HCT116 (cell line): ENCODE data around the gene BAHCC1.

Source experiments
- EZH2 ChIP-seq: fragments of 200-600 bp; sonication (generic); IDR thresholded peaks from 2 replicates; pipeline ENCODE4 v1.6.1; 2017; ENCODE audit warnings: antibody characterized with exemption, mixed run types
- EZH2phosphoT487 ChIP-seq: fragments of 200-600 bp; IDR thresholded peaks from 2 replicates; pipeline ENCODE4 v1.6.1; 2018; ENCODE audit warnings: antibody characterized with exemption, borderline replicate concordance
- POLR2A ChIP-seq: IDR thresholded peaks from 2 replicates; pipeline ENCODE4 v1.7.0; 2011; ENCODE audit warnings: borderline replicate concordance; ENCODE audit not compliant: insufficient read depth, insufficient read length; ENCODE audit errors: extremely low read depth
- RAD21 ChIP-seq: IDR thresholded peaks from 2 replicates; pipeline ENCODE4 v1.6.1; 2012; ENCODE audit warnings: low read depth, mild to moderate bottlenecking
- ZNF274 ChIP-seq: fragments of 200-500 bp; sonication (Bioruptor generic); IDR thresholded peaks from 2 replicates; pipeline ENCODE4 v1.6.1; 2014; ENCODE audit warnings: mild to moderate bottlenecking, low read depth, low read length, inconsistent platforms
- TF ChIP-seq, protein P1 (sequence below), 3 experiments: fragments of 200-600 bp in 1 of 3; sonication (generic) in 1 of 3; IDR thresholded peaks in 2 of 3; conservative IDR thresholded peaks in 1 of 3; 2 replicates each; pipeline ENCODE4 v1.5.1; 2012 to 2017; ENCODE audit warnings: low read depth in 2 of 3, low read length in 2 of 3, antibody characterized with exemption in 1 of 3, borderline replicate concordance in 1 of 3, control low read depth in 1 of 3, mild to moderate bottlenecking in 1 of 3, mixed read lengths in 1 of 3, mixed run types in 1 of 3, moderate library complexity in 1 of 3; ENCODE audit not compliant: insufficient read depth in 1 of 3
- TF ChIP-seq, protein P2 (sequence below): IDR thresholded peaks from 2 replicates; pipeline ENCODE4 v1.6.1; 2012; ENCODE audit warnings: low read depth
- TF ChIP-seq, protein P3 (sequence below): IDR thresholded peaks from 2 replicates; pipeline ENCODE4 v1.6.1; 2012
- TF ChIP-seq, protein P4 (sequence below): IDR thresholded peaks from 2 replicates; pipeline ENCODE4 v1.6.1; 2011; ENCODE audit warnings: mild to moderate bottlenecking, low read length, moderate library complexity; ENCODE audit not compliant: insufficient replicate concordance; ENCODE audit errors: extremely low read depth

DNA sequence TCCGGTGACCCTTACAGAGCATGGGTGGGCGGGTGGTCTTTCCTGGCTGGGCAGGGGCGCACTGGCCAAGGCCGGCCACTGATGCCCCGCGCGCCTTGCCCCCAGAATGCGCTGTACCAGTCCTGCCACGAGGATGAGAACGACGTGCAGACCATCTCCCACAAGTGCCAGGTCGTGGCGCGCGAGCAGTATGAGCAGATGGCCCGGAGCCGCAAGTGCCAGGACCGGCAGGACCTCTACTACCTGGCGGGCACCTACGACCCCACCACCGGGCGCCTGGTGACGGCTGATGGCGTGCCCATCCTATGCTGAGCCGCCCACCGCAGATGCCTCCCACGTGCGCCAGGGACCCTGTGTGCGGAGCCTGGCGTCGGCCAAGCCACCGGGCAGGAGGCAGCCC is 68.2 kb downstream of the BAHCC1 start:
- no peak for TF ChIP-seq EZH2
- TF ChIP-seq, protein P1, sequence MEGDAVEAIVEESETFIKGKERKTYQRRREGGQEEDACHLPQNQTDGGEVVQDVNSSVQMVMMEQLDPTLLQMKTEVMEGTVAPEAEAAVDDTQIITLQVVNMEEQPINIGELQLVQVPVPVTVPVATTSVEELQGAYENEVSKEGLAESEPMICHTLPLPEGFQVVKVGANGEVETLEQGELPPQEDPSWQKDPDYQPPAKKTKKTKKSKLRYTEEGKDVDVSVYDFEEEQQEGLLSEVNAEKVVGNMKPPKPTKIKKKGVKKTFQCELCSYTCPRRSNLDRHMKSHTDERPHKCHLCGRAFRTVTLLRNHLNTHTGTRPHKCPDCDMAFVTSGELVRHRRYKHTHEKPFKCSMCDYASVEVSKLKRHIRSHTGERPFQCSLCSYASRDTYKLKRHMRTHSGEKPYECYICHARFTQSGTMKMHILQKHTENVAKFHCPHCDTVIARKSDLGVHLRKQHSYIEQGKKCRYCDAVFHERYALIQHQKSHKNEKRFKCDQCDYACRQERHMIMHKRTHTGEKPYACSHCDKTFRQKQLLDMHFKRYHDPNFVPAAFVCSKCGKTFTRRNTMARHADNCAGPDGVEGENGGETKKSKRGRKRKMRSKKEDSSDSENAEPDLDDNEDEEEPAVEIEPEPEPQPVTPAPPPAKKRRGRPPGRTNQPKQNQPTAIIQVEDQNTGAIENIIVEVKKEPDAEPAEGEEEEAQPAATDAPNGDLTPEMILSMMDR (IDR thresholded peaks at IDR 0.05 in 2 of 3, conservative IDR thresholded peaks at IDR 0.05 in 1 of 3; ENCODE audit: borderline replicate concordance in 1 of 3, insufficient read depth in 1 of 3, low read depth in 2 of 3, low read length in 2 of 3): no peak
- TF ChIP-seq, protein P2, sequence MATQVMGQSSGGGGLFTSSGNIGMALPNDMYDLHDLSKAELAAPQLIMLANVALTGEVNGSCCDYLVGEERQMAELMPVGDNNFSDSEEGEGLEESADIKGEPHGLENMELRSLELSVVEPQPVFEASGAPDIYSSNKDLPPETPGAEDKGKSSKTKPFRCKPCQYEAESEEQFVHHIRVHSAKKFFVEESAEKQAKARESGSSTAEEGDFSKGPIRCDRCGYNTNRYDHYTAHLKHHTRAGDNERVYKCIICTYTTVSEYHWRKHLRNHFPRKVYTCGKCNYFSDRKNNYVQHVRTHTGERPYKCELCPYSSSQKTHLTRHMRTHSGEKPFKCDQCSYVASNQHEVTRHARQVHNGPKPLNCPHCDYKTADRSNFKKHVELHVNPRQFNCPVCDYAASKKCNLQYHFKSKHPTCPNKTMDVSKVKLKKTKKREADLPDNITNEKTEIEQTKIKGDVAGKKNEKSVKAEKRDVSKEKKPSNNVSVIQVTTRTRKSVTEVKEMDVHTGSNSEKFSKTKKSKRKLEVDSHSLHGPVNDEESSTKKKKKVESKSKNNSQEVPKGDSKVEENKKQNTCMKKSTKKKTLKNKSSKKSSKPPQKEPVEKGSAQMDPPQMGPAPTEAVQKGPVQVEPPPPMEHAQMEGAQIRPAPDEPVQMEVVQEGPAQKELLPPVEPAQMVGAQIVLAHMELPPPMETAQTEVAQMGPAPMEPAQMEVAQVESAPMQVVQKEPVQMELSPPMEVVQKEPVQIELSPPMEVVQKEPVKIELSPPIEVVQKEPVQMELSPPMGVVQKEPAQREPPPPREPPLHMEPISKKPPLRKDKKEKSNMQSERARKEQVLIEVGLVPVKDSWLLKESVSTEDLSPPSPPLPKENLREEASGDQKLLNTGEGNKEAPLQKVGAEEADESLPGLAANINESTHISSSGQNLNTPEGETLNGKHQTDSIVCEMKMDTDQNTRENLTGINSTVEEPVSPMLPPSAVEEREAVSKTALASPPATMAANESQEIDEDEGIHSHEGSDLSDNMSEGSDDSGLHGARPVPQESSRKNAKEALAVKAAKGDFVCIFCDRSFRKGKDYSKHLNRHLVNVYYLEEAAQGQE: no peak
- TF ChIP-seq, protein P3, sequence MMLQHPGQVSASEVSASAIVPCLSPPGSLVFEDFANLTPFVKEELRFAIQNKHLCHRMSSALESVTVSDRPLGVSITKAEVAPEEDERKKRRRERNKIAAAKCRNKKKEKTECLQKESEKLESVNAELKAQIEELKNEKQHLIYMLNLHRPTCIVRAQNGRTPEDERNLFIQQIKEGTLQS: no peak
- no peak for TF ChIP-seq POLR2A
- TF ChIP-seq ZNF274: no peak
- TF ChIP-seq, protein P4, sequence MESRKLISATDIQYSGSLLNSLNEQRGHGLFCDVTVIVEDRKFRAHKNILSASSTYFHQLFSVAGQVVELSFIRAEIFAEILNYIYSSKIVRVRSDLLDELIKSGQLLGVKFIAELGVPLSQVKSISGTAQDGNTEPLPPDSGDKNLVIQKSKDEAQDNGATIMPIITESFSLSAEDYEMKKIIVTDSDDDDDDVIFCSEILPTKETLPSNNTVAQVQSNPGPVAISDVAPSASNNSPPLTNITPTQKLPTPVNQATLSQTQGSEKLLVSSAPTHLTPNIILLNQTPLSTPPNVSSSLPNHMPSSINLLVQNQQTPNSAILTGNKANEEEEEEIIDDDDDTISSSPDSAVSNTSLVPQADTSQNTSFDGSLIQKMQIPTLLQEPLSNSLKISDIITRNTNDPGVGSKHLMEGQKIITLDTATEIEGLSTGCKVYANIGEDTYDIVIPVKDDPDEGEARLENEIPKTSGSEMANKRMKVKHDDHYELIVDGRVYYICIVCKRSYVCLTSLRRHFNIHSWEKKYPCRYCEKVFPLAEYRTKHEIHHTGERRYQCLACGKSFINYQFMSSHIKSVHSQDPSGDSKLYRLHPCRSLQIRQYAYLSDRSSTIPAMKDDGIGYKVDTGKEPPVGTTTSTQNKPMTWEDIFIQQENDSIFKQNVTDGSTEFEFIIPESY: no peak
- no peak for TF ChIP-seq EZH2phosphoT487
- no peak for TF ChIP-seq RAD21
